ENCODE results near the gene DPH6.

- TF ChIP-seq FOXK1 (CRISPR knock-in tag; IDR thresholded peaks at IDR 0.05) (no peak), ATF2 (CRISPR knock-in tag; IDR thresholded peaks at IDR 0.05; ENCODE audit: borderline replicate concordance, low read depth) (no peak), ETV6 (CRISPR knock-in tag; IDR thresholded peaks at IDR 0.05) (no peak)
- TF ChIP-seq, protein P1, sequence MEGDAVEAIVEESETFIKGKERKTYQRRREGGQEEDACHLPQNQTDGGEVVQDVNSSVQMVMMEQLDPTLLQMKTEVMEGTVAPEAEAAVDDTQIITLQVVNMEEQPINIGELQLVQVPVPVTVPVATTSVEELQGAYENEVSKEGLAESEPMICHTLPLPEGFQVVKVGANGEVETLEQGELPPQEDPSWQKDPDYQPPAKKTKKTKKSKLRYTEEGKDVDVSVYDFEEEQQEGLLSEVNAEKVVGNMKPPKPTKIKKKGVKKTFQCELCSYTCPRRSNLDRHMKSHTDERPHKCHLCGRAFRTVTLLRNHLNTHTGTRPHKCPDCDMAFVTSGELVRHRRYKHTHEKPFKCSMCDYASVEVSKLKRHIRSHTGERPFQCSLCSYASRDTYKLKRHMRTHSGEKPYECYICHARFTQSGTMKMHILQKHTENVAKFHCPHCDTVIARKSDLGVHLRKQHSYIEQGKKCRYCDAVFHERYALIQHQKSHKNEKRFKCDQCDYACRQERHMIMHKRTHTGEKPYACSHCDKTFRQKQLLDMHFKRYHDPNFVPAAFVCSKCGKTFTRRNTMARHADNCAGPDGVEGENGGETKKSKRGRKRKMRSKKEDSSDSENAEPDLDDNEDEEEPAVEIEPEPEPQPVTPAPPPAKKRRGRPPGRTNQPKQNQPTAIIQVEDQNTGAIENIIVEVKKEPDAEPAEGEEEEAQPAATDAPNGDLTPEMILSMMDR (IDR thresholded peaks at IDR 0.05): no peak
These were observed 59.7 kb downstream of the DPH6 start for GRCh38 chr15:35486296-35486695.
